HEK293T (cell line): Measurements from ENCODE around the gene KRTAP12-4.

Experiments used
- ARNT ChIP-seq: fragments of 450-650 bp; IDR thresholded peaks from 2 replicates; pipeline ENCODE4 v1.6.1; 2017; ENCODE audit warnings: mild to moderate bottlenecking
- ELF4 ChIP-seq: fragments of 450-650 bp; IDR thresholded peaks from 2 replicates; pipeline ENCODE4 v1.6.1; 2017; ENCODE audit warnings: antibody characterized with exemption
- FOXK2 ChIP-seq: fragments of 450-650 bp; IDR thresholded peaks from 2 replicates; pipeline ENCODE4 v1.6.1; 2016; ENCODE audit warnings: mild to moderate bottlenecking
- SP1 ChIP-seq: fragments of 450-650 bp; IDR thresholded peaks from 2 replicates; pipeline ENCODE4 v1.6.1; 2017
- SUZ12 ChIP-seq: fragments of 450-650 bp; IDR thresholded peaks from 2 replicates; pipeline ENCODE4 v1.6.1; 2016; ENCODE audit warnings: mild to moderate bottlenecking

DNA sequence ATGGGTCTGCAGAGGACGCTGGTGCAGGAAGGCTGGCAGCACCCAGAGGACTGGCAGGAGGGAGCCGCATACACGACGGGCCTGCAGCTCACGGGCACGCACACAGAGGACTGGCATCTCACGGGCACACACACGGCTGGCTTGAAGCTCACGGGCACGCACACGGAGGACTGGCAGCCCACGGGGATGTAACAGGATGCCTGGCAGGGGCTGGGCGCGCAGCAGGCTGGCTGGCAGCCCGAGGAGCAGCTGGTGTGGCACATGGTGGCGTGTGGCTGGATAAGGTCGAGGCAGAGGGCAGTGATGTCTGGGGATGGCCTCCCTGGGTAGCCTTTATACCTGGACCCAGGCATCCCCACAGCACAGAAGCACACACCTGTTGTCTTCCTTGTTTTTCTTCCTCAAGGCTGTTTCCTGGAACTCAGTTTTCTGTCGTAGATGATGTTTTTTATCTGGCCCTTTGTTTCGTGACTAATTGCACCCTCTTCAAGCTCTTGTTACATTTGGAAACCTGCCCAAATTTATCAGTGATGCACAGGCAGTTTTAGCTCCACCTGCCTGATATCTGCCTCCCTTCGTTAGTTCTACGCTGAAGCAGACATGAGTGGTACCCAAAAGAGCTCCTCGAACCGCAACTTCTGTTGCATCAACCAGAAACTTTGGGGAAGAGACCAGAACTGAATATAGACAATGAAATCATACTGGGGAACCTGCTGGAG, 27.6 kb upstream of the KRTAP12-4 start, which contains the start of gene KRTAP12-1:
- TF ChIP-seq FOXK2 (no peak), SUZ12 (no peak), SP1 (no peak), ELF4 (no peak), ARNT (no peak)
